Glomerular visceral epithelial cell (primary cell): ENCODE measurements around the gene COPG1.
"Not testable (repeated sequence)": the region's sequence is repeated elsewhere in the genome, so short reads cannot be mapped to it uniquely, and the experiment has no call there.

Experiments
- DNase-seq: peaks from one replicate; pipeline ENCODE4 v3.0.0-alpha.2; 2016; ENCODE audit errors: extremely low spot score

COPG1 gene

DNA sequence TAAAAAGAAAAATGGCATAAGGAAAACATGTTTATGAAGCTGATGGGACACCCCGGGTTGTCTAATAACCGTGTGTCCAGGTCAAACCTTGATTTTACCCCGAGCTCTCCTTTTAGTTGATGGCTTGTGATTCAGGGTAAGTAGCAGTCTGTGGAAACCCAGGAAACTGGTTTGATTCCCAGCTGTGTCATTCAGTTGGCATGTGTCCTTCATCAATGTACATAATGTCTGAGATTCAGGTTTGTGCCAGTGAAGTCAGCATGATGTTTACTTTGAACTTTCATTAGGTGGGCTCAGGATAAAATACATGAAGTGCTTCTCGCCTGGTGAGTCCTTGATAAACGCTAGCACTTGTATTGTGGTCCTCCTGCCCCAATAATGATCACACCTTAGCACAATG is 4.3 kb upstream of the COPG1 start:
- no peak for DNase-seq

- peak; percentile 91 for DNase-seq
Measured at GRCh38 chr3:129245641-129246306, 3.6 kb upstream of the COPG1 start.

DNA sequence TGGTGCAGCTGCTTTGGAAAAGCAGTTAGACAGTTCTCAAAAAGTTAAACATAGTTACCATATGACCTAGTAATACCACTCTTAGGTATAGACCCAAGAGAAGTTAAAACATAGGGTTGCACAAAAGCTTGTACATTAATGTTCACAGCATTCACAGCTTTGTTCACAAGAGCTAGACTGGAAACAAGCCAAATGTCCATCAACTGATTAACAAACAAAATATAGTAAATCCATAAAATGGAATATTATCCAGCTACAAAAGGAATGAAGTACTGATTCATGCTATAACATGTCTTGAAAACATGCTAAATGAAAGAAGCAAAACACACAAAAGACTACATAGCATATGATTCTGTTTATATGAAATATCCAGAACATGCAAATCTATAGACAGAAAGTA is 2.8 kb upstream of the COPG1 start:
- DNase-seq: no peak

DNA sequence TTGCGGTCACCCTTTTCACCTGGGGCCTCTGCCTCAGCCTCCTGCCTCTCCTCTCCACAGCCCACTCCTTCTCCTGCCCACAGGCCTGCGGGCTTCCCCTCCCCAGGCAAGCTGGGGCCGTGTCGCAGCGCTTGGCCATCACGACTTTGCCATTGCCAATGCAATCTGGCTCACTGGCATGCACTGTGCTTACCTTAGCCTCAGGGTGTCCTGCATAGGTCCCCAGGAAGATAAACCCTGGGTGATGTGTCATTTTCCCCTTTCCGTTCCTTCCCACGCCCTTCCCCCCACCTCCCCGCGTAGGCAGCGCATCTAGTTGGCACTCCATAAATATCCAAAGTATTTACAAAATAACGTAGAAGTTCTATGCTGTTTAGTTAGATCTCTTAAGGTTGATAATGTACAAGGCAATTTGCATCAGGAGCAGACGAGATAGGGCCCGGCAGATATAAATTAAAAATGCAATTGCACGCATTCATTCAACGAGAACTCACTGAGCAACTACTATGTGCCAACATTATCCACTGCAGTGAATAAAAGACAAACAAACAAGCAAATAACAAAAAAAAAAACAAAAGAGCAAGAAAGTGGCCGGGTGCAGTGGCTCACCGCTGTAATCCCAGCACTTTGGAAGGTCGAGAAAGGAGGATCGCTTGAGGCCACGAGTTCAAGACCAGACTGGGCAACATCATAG is 973 bp upstream of the COPG1 start:
- DNase-seq: no peak

DNA sequence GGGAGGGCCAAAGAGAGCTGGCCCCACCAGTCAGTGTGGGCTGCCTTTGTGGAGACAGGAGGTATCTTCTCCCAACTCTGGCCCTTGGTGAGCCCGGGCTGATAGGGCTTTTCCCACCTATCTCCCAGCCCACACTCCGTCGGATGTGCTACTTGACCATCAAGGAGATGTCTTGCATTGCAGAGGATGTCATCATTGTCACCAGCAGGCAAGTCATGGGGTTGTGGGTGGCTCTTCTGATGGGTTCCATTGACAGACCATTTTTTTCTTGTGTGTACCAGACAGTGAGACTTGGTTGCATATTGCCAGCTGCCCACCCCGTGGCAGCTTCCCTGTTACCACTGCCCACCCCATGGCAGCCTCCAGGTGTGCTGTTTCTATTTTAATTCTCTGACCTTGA is 3.3 kb downstream of the COPG1 start:
- no peak for DNase-seq

DNA sequence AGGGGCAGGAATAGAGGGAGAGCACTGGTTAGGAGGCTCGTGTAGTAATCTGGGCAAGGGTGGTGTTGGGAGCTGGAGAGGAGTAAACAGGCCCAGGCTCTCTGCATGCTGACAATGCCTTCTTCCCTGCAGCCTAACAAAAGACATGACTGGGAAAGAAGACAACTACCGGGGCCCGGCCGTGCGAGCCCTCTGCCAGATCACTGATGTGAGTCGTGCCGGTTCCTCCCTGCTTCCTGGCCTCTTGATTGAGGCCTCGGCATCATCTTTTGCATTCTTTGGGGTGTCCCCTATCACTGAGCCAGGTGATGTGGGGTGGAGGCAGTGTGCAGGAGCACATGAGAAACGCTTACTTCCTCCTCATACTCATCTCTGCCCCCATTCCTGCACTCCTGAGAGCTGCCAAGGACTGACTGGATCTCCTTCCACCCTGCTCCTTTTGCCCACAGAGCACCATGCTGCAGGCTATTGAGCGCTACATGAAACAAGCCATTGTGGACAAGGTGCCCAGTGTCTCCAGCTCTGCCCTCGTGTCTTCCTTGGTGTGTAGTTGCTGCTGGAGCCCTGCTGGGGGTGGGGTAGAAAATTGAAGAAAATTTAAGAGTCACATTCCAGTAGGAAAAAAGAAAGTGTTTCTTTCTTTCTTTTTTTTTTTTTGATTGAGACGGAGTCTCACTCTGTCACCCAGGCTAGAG is 5.3 kb downstream of the COPG1 start:
- DNase-seq: no peak

DNA sequence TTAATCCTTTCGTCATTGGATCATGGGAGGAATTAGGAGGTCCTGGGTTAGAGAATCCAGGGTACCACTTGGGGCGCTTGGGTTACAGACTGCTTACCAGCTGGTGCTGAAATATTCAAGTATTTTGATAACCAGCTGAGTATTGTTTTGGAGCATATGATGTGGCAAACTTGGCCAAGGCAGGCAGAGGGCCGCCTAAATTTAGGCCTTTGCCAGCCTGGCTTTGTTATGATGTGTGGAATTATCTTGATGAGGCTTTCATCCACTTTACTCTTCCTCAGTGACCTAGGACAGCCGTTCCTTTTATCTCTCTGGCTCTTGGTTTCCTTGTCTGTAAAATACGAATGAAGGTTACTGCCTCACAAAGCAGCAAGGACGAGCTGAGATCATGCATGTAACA is 6.9 kb downstream of the COPG1 start:
- no peak for DNase-seq

GRCh38 chr3:129257609-129258008 is 8.2 kb downstream of the COPG1 start:
- no peak for DNase-seq

DNA sequence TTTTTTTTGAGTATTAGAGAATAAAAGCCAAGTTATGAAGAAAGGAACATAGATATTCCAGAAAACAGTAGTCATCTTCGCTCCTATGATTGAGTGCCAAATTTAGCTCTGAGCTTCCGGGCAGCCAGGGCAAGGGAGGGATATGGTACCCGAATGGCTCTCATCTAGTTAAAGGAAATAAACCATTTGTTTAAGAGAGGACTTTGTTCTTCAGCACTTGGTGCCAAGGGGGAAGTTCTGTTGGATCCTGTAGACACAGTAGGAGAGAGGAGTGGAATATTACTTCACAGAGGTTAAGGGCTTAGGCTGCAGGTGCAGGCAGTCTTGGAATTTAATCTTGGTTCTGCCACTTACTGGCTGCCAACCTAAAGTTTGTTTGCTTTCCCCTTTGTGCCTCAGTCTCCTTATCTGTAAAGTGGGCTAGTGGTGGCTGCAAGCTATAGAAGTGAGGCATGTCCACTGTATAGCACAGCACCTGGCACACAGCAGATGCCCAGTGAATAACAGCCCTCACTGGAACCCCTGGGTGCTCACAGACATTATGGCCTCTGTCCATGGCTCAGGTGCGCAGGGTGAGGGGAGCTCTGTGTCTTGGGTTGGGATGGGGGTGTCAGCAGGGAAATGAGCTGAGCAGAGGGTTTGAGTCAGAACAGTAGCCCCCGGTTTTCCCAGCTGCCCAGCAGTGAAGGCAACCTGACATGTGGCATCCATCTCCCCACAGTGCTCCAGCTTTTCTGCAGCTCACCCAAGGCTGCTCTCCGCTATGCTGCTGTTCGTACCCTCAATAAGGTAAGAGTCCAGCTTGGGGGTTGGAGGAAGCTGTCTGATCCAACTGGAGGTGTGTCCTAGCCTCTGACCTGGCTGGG is 10.4 kb downstream of the COPG1 start:
- no peak for DNase-seq

GRCh38 chr3:129260606-129261005 is 11.2 kb downstream of the COPG1 start:
- no peak for DNase-seq

DNA sequence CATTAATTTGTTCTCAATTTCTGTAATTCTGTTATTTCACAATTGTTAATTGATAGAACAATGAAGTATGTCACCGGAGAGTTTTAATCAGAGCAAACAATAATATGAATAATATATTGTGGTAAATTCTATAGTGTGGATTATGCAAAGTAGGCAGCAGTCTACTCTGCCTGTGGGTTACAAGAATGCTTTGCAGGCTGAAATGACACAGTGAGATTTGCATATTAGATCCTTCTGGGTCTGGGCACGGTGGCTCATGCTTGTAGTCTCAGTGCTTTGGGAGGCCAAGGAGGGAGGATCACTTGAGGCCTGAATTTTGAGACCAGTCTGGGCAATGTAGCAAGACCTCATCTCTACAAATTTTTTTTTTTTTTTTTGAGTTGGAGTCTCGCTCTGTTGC is 12.5 kb downstream of the COPG1 start:
- DNase-seq: no peak

GRCh38 chr3:129263161-129263910 is 13.9 kb downstream of the COPG1 start:
- no peak for DNase-seq

- not testable (repeated sequence) for DNase-seq
Measured at GRCh38 chr3:129264994-129265393, 15.6 kb downstream of the COPG1 start.

GRCh38 chr3:129266651-129267050 is 17.2 kb downstream of the COPG1 start:
- no peak for DNase-seq

DNA sequence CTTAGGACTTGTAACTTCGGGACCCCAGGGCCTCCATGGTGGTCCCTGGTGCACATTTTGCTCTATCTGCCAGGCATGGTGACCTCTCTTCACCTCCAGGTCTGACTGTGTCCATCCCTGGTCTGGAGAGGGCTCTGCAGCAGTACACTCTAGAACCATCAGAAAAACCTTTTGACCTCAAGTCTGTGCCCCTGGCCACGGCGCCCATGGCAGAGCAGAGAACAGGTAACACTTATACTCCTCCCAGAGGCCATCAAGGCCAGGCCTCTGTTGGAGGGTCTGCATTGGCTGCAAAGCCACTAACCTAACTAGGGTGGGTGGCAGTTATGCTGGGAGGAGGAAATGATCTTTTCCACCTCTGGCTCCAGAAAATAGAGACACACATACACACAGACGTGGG is 19.0 kb downstream of the COPG1 start:
- no peak for DNase-seq

GRCh38 chr3:129271674-129272073 is 22.3 kb downstream of the COPG1 start:
- no peak for DNase-seq

GRCh38 chr3:129276385-129276784 is 27.0 kb downstream of the COPG1 start:
- DNase-seq: no peak

GRCh38 chr3:129277829-129278271 is 28.4 kb downstream of the COPG1 start:
- peak; percentile 5 for DNase-seq

- peak; percentile 90 for DNase-seq
Measured at GRCh38 chr3:129278439-129278965, 29.1 kb downstream of the COPG1 start, which contains the start of gene HMCES. HMCES (plus strand) TSS chr3:129278870; CDS start chr3:129279733, 863 bp downstream.

- peak; percentile 66 for DNase-seq
Measured at GRCh38 chr3:129278966-129279906, 29.8 kb downstream of the COPG1 start.
